Kidney (tissue), 14 donors: Measurements from ENCODE around the gene FAM20B. TPM values are rescaled to one million over a fixed set of nuclear protein-coding genes. Genes with fewer than 3 reads are reported as not detected.

ENCODE experiments used
- DNase-seq, 5 donors: peaks; one replicate each; pipeline ENCODE4 v3.0.0-alpha.2; 2013 to 2020
- FAIRE-seq: peaks from 2 replicates; lab custom pipeline; 2012; peaks lifted over from hg19 to GRCh38; lab: Jason Lieb, UNC
- H3K27ac ChIP-seq, 2 donors: one replicate each; pipeline ENCODE4 v1.7.0; 2013; ENCODE audit warnings: low read depth in 2 of 2, low read length in 2 of 2, inconsistent platforms in 1 of 2
- H3K27me3 ChIP-seq: one replicate; pipeline ENCODE4 v1.7.1; 2013; ENCODE audit warnings: low read length, inconsistent platforms; ENCODE audit not compliant: control insufficient read depth, insufficient read depth
- H3K36me3 ChIP-seq, 3 donors: one replicate each; pipeline versions ENCODE4 v1.7.0 to v1.7.1; 2013; ENCODE audit warnings: low read length in 3 of 3, control low read depth in 1 of 3, inconsistent platforms in 1 of 3; ENCODE audit not compliant: insufficient read depth in 3 of 3, control insufficient read depth in 2 of 3
- H3K4me1 ChIP-seq, 3 donors: one replicate each; pipeline versions ENCODE4 v1.7.0 to v1.7.1; 2013; ENCODE audit warnings: low read length in 3 of 3, inconsistent platforms in 1 of 3, low read depth in 1 of 3; ENCODE audit not compliant: control insufficient read depth in 2 of 3, insufficient read depth in 2 of 3
- H3K4me3 ChIP-seq, 3 donors: one replicate each; pipeline versions ENCODE4 v1.7.0 to v1.8.1; 2013; ENCODE audit warnings: low read length in 3 of 3, control low read depth in 1 of 3, inconsistent platforms in 1 of 3
- H3K9ac ChIP-seq, 3 donors: one replicate each; pipeline versions ENCODE4 v1.7.0 to v1.7.1; 2013; ENCODE audit warnings: low read length in 3 of 3, control low read depth in 1 of 3, inconsistent platforms in 1 of 3
- H3K9me3 ChIP-seq, 3 donors: one replicate each; pipeline versions ENCODE4 v1.7.0 to v1.7.1; 2013; ENCODE audit warnings: low read length in 3 of 3, control low read depth in 1 of 3, inconsistent platforms in 1 of 3; ENCODE audit not compliant: control insufficient read depth in 2 of 3, insufficient read depth in 1 of 3
- intact Hi-C: fragments of 100-400 bp; cut with DNase I; formaldehyde crosslinking; loops from one replicate; pipeline ENCODE4 v1.11.1; 2022
- polyA plus RNA-seq: library from polyadenylated mRNA; stranded (reverse); fragments of 350-450 nt; fragmentation: Illumina TruSeq; extraction: RNeasy Lipid Tissue Mini Kit (QIAGEN cat#74804); gene quantifications from one replicate; pipeline ENCODE4 v1.2.3, GENCODE V29; 2014; ENCODE audit warnings: low read depth, low replicate concordance; ENCODE audit not compliant: insufficient read depth
- total RNA-seq: library from RNA; stranded (reverse); fragmentation: NEBNext Ultra II Directional; extraction: Animal tissue kit (Norgen Biotek cat#: 25700); gene quantifications from one replicate; pipeline ENCODE4 v1.2.1, GENCODE V29; 2021
- TF ChIP-seq, protein P1 (sequence below): IDR thresholded peaks from 3 replicates; pipeline ENCODE4 v1.5.1; 2012; ENCODE audit warnings: mild to moderate bottlenecking, moderate library complexity, borderline replicate concordance; ENCODE audit not compliant: insufficient read depth; ENCODE audit errors: extremely low read depth
- donor health status: control.
- donor health status: control.
- donor health status: control.
- donor health status: control.
- donor health status: control.
- donor health status: DM: yes; HTN: yes; CAD: no.
- donor health status: Normal renal cell carcinoma (clear cell type).

The FAM20B gene
- total and polyA plus RNA-seq, 2 donors from 2014 or later: 17.0 to 50.2 TPM

DNA sequence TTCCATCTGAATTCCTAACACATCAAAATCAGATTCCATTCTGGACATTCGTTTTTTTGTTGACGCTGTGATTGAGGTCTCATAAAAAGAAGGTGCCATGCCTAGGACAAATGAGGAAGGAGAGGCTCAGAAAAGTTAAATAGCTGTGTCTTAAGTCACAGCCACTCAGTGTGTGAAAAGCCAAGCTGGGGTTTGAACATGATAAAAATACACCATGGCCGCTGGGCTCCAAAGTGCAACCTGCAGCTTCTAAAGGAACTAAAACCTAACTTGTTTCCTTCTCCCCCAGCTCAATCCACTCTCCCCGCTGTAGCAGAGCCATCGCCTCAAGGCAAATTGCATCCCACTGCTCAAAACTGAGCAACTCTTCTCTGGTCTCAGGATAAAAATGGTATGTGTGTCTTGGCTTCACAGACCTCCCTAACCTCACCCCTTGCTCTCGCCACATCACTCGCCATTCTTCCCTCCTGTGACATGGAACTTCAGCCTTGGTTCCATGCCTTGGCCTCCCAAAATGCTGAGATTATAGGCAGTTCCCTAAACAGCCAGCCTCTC, 22.1 kb upstream of the FAM20B start:
- no peaks in the 10 kb centered on the region for H3K36me3 ChIP-seq
- no peak overlapping the region for H3K9ac ChIP-seq
- intact Hi-C loops: loop anchor here (5.0 kb wide), 1 partner anchor 466 kb away; no protein-coding TSS in a partner anchor
- TF ChIP-seq, protein P1, sequence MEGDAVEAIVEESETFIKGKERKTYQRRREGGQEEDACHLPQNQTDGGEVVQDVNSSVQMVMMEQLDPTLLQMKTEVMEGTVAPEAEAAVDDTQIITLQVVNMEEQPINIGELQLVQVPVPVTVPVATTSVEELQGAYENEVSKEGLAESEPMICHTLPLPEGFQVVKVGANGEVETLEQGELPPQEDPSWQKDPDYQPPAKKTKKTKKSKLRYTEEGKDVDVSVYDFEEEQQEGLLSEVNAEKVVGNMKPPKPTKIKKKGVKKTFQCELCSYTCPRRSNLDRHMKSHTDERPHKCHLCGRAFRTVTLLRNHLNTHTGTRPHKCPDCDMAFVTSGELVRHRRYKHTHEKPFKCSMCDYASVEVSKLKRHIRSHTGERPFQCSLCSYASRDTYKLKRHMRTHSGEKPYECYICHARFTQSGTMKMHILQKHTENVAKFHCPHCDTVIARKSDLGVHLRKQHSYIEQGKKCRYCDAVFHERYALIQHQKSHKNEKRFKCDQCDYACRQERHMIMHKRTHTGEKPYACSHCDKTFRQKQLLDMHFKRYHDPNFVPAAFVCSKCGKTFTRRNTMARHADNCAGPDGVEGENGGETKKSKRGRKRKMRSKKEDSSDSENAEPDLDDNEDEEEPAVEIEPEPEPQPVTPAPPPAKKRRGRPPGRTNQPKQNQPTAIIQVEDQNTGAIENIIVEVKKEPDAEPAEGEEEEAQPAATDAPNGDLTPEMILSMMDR: no peak
- no peak overlapping the region for H3K4me3 ChIP-seq
- FAIRE-seq (no peak), DNase-seq (no peak)
- no peaks in the 10 kb centered on the region for H3K9me3 ChIP-seq
- H3K27me3 ChIP-seq: no peaks in the 10 kb centered on the region
- peaks cover 0 to 6% (median 5%) of the 10 kb centered on the region in 3 donors for H3K4me1 ChIP-seq
- no peak overlapping the region for H3K27ac ChIP-seq

DNA sequence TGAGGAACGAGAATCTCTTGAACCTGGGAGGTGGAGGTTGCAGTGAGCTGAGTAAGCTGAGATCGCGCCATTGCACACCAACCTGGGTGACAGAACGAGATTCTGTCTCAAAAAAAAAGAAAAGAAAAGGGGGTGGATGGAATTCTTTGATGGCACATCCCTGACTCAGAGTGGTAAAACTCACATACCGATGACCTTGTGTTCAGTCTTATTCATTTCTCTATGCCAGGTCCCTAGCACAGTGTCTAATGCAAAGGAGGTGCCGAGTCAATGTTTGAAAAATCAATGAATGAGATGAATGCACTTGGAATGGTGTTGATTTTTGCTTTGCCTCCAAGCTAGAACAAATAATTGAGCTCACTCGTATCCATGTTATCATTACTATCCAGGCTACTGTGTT, 18.5 kb upstream of the FAM20B start:
- peaks cover 0 to 6% (median 5%) of the 10 kb centered on the region in 3 donors for H3K4me1 ChIP-seq
- H3K4me3 ChIP-seq: no peak overlapping the region
- no peaks in the 10 kb centered on the region for H3K27me3 ChIP-seq
- no peak overlapping the region for H3K9ac ChIP-seq
- DNase-seq: no peak
- no peaks in the 10 kb centered on the region for H3K36me3 ChIP-seq
- H3K9me3 ChIP-seq: no peaks in the 10 kb centered on the region
- TF ChIP-seq, protein P1: no peak
- intact Hi-C loops: no loop called here
- no peak for FAIRE-seq
- H3K27ac ChIP-seq: no peak overlapping the region

DNA sequence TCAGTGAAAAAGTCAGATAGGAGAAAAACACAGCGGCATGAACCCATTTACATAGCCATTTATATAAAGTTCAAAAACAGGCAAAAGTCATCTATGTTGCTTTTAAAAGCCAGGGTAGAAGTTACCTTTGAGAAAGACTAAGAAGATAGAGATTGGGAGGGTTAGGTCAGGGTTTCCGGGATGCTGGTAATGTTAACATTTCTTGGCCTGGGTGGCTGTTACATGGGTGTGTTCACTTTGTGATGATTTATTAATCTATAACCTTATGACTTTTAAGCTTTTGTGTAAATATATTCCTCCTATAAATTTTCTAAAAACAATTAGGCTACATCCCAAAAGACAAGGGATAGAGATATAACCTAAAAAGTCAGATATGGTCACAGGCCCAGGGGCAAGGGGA, 15.0 kb upstream of the FAM20B start:
- FAIRE-seq (no peak), DNase-seq (no peak)
- intact Hi-C loops: no loop called here
- Histone ChIP-seq H3K27me3 (no peaks in the 10 kb centered on the region), H3K36me3 (no peaks in the 10 kb centered on the region), H3K4me3 (no peak overlapping the region), H3K4me1 (no peaks in the 10 kb centered on the region), H3K9me3 (no peaks in the 10 kb centered on the region), H3K27ac (no peak overlapping the region), H3K9ac (no peak overlapping the region)
- TF ChIP-seq, protein P1: no peak

DNA sequence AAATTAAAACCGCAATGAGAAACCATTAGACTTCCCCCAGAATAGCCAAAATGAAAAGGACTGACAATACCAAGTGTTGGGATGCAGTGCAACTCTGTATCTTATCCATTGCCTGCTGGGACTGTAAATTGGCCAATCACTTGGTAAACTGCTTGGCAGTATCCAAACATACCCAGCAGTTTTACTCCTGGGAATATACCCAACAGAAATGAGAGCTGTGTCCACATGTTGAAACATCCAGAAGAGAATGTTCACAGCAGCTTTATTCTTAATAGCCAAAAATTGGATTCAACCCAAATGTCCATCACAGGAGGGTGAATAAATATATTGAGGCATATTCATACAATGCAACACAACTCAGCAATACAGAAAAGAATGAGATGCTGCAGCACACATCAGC, 13.7 kb upstream of the FAM20B start:
- no peak for DNase-seq
- Histone ChIP-seq H3K27ac (no peak overlapping the region), H3K9me3 (no peaks in the 10 kb centered on the region), H3K4me1 (peaks cover 0 to 3% (median 0%) of the 10 kb centered on the region in 3 donors), H3K9ac (no peak overlapping the region), H3K4me3 (no peak overlapping the region), H3K27me3 (no peaks in the 10 kb centered on the region), H3K36me3 (no peaks in the 10 kb centered on the region)
- no peak for FAIRE-seq
- TF ChIP-seq, protein P1: no peak
- intact Hi-C loops: no loop called here
